SHP77 treated with DMSO at 0.1 percent for 48 hours (cell line): Measurements from ENCODE around the gene THSD4.

Experiments used
- DNase-seq: peaks from one replicate; lab custom pipeline; 2025; lab: John Stamatoyannopoulos, UW

The THSD4 gene

DNA sequence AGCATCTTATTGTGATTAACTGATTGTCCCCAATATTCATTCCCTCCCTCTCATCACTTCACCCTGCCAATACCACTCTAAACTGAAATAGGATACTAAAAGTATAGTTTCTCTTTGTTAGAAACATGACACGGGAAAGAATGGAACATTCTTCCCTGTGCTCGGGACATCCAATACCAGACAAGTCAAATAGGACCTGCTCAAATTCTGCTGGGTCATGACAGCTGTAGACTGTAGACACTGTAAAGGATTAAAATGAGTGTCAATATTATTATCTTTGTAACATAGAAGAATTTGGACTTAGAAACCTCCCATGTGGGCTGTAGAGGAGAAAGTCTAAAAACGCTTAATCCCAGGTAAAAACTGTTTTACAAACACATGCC is 380.1 kb downstream of the THSD4 start:
- DNase-seq, result no peak

DNA sequence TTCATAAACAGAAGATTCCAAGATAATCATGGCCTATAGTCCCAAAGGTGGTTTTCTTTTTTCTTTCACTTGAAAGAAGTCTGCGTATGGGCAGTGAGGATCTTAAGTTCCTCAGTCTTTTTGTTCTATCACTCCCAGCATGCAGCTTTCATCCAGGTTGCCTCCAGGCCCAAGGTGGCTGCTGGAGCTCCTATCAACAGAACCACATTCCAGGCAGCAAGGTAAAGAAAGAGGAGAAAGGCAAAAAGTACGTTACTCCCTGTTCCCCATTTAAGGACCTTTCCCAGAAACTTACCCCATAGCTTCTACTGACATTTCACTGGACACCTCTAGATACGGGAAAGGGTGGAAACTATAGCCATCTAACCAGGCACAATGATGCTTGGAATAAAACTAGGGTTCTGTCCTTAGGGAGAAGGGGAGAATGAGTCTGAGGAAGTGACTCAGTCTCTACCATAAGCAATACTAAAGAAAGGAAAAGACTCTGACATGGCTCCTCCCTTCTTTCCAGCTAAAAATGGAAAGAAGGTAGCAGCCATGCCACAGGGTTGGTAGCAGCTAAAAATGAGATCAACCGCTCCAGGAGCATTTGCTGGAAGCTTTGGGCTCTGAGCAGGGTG is 381.2 kb downstream of the THSD4 start:
- DNase-seq, result no peak

DNA sequence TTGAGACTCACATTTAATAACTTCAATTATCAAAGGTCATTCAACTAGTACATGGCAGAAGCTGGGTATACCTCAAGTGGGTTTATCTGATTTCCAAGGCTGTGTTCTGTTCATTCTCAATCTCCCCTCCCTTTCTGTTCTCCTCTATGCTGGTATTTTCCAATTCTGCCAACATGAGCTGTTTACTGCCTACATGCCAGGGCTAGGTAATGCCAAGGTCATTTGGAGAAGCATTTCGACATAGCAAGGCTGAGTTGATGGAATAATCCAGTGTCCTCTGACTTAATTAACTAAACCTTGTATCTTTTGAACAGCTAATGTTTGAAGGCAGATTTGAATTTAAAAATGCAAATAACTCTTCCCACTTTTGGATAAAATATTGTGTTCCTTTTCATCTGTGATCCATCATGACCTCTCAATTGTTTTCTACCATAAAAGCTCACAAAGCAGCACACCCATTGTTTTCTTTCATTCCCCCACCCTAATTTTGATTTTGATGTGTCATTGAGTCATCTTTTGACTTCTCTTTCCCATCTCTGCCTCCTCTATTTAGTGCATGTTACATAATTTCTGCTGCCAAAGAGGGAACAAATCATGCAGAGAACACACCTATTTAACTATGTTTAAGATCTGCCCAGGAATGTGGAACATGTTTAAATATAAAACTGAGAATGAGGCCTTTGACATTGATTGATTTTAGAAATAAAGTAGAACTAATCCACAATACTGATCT is 386.2 kb downstream of the THSD4 start:
- DNase-seq, result no peak

DNA sequence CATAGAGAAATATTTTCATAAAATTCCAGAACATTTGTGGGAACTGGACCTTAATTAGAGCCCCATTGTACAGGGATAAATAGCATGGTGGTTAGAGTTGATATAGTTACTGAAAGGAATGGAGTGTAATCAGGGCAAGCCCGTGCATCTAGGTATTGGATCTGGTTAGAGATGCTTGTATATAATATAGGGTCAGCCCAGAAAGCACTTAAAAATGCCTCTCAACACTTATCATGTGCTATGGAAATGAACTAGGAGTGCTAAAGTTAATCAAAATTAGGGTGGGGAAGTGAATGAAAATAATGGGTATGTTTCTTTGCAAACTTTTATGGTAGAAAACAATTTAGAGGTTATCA is 386.8 kb downstream of the THSD4 start:
- no peak for DNase-seq

DNA sequence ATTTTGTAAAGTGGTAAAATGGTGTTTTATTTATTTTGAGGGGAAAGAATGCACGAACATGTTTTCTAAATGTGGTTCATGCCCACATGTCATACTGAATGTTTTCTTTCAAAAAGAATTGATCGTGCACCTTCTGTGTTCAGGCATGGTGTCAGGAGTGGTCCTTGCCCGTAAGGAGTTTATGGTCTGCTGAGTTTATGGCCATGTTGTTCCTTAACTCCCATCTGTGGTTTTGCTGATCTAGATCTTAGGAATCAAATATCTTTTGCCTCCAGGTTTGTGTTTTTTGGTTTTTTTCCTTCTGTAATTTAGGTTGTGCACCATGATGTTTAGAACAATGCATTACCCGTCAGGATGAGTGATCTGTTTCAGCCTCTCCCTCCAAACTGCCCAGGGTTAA is 390.7 kb downstream of the THSD4 start:
- DNase-seq, result no peak

DNA sequence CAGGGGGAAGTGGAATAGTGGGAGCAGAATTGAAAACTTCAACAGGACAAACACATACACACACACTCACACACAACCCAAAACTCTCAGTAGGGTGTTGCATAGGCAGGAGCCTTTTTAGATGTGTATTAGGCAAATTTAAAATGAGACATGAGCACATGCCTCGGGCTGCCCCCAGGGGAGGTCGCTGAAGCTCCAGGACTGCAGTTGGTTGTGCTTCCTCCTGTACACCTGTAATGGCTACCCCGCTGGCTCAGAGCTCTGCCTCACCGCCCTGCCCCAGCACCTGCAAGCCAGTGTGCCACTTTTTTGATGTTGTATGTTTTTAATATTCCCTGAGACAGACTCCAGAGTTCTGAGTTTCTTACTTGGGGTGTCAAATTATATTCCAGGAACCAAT is 391.7 kb downstream of the THSD4 start:
- no peak for DNase-seq

DNA sequence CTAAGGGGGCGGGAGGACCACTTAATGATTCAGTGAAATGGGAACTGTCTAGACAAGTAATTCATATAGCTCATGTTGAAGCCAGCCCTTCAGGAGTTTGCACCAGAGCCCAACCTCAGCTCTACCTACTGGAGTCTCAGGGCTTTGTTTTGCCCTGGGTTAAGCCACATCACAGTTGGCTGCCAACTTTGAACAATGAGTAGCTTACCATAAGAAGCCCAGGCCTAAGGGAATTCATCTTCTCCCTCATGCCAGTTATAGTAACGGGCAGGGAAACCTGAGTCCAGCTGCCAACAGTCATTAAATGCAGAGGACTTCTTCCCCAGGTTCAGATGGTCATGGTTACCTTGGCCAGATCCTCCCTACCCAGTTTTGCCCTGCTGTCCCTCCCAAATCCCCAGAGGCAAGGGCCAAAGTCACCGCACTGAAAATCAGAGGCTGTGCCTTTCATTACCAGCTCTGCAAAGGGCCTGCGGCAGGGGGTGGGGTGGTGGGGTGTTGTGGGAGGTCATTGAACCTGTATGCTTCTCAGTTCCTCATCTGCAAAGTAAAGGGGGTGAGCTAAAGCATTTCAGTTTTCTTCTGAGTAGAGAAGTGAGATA is 392.9 kb downstream of the THSD4 start:
- DNase-seq, result no peak

DNA sequence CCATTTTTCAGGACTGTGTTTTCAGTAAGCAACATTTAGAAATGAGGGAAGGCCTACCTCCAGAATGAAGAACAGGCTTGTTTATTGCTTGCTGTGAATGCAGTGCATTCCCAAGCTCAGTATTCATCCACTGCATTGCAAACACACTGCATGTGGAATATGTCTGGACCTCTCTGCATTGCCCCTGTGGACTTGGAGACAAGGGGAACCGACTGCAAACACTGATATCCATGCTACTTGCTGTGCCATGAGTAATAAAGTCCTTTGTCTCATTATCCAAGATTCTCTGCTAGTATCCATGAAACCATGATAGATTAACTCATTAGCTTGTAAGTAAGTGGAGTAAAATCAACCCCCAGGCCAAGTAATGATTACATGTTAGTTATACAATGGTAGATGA is 393.9 kb downstream of the THSD4 start:
- DNase-seq, result no peak

DNA sequence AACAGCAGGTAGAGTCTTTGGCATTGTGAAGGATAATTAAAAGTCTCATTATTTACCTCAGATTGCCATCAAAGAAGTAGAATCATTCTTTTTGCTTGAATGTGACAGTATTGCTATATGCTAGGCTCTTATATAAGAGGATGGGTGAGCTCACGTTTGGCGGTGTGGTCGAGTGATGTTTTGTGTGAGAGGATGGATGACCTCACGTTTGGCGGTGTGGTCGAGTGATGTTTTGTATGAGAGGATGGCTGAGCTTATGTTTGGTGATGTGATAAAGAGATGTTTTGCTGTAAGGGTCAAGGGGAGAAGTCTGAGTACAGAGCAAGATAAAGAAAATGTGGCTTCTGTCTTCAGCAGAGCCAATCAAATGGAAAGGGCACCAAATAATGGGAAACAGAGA is 395.5 kb downstream of the THSD4 start:
- DNase-seq, result no peak

DNA sequence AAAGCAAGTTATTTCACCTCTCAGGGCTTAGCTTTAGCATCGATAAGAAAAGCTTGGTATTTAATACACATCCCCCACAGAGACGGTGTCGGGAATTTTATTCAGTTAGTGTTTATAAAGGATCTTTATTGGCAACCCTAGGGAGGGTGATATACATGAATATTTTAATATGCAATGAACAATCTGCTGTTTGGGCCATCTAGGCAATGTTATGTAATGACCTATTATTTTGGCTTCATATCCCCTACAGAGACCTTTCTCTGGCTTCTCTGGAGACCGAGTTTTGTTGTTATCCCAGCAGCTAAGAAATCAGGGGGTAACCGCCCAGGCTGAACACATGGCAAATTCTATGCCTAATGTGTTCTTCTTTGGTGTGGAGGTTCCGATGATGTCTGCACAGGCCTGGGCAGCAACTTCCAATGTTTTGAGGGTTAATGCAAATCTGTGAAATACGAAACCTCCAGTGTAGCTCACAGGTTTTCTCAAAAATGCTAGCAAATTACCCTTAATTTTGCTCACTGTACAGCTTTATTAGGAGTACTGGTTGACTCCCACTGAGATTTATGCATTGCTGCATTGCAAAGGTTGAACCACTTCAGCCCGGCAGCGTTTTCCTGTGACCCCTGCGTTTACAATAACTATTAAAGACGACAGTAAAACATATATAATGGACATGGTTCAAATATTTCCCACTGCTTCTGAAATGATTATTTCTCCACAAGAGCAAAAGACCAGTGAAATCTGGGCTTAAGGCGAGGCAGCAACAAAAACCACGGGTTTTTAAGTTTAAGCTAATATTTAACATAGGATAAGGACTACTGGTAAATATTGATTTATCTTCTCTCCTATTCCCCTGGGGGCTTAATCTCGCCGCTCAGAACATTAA is 396.8 kb downstream of the THSD4 start:
- no peak for DNase-seq

DNA sequence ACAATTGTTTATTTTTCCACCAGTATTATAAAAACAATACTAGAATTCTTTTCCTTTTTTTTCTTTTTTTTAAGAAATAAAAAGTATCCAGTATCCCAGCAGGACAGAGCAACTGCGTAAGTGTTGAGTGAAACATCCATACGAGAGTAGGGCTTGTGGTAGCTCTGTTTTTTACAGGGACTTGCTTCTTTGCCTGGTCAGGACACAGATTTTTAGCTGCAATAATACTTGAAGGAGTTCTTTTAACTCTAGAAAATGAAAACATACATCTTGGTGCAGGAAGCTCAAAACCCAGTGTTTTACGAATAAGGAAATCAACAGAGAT is 397.4 kb downstream of the THSD4 start:
- DNase-seq, result no peak

DNA sequence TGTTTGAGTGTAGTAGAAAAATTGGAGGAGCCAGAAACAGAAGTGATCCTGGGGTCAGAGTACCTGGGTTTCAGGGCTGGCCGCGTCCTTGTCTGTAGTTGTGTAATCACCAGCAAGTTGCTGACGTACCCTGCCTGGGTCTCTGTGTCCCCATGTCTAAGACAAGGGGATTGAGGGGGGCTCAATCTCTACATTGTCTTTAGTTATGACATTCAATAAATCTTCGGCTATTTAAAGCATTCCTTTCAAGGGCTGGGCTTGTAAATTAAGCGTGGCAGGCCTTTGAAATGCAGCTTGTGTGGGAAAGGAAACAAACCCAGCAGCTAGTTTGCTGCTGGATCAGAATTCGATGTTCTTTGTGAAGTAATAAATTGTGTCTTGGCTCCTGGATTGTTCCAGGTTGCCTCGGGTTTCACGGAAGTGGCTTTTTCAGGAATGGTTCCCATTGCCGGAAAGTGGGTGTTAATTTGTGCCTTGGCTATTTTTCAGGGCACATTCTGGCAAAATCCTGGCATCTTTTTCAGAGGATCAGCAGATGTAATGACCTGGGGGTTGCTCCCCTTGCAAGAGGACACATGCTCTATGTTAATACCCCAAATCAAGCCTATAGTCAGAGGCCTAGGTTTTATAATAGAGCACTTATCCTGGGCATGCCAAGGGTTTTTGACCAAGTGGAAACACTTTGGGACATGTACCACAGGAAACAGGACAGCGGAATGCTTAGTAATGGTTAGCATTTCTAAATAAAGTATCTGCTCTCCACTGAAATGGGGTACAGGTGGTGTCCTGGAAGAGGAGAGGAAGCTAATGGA is 400.3 kb downstream of the THSD4 start:
- DNase-seq, result no peak

DNA sequence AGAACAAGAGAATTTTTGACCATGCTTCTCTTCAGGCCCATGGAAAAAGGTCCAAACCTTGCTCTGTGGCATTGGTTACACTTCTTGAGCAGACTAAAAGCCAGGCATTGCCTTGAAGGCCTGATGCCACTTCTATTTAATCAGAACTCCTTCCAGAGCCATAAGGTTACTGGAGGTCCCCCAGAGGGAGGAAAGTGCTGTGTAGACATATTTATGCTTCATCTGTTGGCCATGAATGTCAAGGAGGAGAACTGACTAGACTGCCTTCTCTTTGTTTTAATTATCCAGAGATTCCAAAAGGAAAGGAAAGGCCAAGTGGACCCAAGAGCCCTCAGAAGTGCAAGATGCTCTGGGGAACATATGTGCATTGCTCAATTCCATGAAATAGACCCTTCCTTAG is 402.5 kb downstream of the THSD4 start:
- no peak for DNase-seq

DNA sequence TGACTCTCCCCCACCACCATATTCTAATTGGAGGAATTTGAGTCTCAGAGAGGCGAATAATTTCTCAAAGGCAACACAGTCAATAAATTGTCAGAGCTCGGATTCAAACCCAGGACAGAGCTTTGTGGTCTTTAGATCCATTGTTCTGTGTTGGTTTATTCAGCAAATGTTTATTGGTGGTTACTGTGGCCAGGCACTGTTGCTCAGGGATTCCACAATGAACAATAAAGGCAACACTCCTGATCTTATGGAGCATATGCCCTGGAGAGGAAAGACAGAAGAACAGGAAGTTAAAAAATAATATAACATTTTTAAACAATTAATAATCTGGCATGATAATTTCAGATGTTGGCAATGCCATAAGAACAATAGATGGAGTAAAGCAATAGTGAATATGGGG is 403.4 kb downstream of the THSD4 start:
- DNase-seq, result no peak

DNA sequence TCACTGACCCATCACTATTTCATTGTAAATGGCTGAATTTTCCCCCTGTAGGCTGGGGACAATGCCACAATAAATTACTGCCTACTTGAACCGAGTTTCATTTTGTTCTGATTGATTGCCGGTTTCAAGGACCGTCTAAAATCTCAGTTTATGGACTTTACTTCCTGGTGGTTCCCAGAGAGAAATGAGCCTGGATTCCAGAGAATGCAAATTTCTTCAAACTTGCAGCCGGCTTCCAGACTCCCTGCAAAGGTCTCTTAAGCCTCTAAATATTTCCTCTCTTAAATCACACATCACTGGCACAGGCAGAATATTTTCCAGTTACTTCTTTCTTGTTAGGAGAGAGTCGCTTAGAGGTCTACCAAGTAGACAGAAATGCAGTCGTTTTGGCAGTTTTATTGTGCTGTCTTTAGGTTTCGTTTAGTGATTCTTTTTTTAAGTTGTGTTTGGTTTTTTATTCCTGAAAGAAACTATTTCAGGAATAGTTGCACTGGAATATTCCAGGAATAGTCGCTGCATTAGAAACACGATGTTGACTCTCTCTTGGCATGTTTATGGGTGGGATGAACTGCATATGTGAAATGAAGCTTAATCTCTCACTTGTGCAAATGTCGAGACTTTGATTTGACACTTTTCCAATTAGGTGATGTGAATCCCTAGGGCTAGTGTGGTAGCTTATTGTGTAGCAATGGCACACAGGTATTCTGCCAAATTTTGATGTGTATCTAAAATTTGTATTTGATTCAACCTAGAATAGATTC is 411.0 kb downstream of the THSD4 start:
- no peak for DNase-seq

DNA sequence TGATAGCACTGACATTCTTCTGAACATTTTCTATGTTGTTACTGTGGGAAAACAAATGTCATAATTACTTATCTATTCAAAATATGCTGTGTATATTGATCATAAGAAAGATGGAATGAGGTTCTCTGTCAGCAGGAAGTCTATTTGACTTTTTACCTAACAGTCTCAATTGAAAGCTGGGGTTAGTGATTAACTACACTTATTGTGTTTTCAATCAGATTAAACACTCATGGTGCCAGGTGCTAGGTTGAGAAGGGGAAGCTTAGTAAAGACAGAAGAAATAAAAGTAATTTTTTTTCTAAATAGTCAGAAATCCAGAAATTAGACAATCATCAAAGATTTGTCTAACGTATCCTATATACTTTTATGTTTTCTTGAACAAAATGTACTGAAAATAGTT is 414.1 kb downstream of the THSD4 start:
- DNase-seq, result no peak

DNA sequence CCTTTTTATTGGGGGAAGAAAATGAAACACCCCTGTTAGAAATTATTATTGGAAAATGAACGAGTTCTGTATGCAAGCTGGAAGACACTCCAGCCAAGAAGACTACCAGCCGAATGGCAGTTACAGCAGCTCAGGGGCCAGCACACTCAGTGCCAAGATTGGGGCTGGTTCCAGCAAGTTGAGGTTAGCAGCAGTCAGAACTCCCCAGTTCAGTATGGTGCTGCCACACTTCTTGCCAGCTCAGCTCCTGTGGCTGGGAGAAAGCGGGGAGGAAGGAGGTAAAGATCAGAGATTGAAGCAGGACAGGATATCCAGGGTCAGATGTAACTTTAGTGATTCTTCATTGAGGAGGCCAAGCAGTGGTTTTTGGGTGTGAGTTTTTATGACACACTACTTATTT is 414.8 kb downstream of the THSD4 start:
- DNase-seq, result no peak

DNA sequence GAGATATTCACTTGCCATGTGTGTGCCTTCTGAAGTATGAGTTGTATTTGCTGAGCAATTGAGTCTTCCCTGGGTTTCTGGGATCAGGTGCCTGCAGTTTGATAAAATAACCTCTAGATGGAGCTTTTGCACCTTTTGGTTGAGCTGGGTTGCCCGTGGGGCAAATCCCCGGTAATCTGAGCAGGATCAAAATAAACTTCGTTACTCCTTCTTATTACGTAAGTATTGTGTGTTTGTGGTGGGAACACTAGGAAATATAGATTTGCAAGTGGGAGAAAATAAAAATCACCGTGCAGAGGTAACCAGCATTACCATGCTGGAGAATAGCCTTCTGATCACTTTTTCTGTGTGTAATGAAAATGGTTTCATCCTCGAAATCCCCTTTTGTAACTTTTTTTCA is 417.7 kb downstream of the THSD4 start:
- DNase-seq, result peak; percentile 2

DNA sequence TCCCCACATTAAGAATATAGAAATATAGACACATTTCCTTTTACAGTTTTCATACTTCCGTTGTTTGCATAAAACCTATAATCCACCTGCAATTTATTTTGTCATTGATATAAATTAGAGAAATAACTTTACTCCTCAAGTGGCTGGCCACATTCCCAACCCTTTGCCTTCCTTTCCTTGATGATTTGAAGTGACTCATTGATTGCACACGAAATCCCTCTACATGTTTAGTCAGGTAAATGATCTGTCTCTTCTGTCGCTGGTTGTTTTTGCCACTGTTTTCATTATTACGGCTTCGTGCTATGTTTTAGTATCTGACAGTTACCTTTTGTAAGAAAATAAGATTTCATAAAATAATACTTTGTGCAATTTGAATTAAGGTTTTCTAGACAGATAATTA is 422.9 kb downstream of the THSD4 start:
- no peak for DNase-seq

DNA sequence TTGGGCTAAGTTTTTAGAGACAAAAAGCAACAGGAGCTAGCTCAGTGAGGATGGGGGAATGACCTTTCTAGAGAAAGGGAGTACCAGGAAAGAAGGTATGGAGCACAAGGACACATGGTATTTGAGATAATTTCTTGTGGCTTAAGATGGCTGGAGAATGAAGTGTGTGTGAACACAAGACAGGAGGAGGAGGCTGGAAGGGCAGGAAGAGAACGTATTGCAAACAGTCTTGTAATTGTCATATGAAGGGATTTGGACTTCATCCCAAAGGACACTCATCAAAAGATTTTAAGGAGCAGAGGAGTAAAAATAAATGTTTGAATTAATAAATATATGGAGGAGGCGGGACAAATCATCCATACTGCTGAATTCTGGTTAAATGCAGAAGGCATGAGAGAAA is 426.5 kb downstream of the THSD4 start:
- DNase-seq, result no peak

DNA sequence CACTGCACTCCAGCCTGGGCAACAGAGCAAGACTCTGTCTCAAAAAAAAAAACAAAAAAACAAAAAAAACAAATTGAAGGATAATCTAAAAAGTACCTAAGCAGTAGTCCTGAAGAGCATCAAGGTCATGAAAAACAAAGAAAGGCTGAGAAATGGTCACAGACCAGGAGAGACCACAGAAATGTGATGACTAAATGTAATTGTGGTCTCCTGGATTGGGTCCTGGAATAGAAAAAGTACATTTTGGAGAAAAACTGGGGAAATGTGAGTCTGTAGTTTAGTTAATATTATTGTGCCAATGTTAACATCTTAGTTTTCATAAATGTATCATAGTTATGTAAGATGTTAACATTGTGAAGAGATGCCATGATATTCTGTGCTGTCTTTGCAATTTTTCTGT is 427.6 kb downstream of the THSD4 start:
- no peak for DNase-seq
